ENCODE results near the gene NAXE.

- TF ChIP-seq EZH2 (IDR thresholded peaks at IDR 0.05) (no peak), POLR2AphosphoS5 (IDR thresholded peaks at IDR 0.05; ENCODE audit: borderline replicate concordance, low read depth, low read length) (no peak; the same call in 1 of the 2 replicates)
Observed at GRCh38 chr1:156594190-156594589, 2.6 kb downstream of the NAXE start.

Data from SK-N-MC (cell line).